ENCODE measurements around the gene EPB41L5. TPM values are rescaled to one million over a fixed set of nuclear protein-coding genes. Genes with fewer than 3 reads are reported as not detected.

The EPB41L5 gene
- total and polyA plus RNA-seq, 12 donors: 2.6 to 25.8 (median 13.9) TPM

DNA sequence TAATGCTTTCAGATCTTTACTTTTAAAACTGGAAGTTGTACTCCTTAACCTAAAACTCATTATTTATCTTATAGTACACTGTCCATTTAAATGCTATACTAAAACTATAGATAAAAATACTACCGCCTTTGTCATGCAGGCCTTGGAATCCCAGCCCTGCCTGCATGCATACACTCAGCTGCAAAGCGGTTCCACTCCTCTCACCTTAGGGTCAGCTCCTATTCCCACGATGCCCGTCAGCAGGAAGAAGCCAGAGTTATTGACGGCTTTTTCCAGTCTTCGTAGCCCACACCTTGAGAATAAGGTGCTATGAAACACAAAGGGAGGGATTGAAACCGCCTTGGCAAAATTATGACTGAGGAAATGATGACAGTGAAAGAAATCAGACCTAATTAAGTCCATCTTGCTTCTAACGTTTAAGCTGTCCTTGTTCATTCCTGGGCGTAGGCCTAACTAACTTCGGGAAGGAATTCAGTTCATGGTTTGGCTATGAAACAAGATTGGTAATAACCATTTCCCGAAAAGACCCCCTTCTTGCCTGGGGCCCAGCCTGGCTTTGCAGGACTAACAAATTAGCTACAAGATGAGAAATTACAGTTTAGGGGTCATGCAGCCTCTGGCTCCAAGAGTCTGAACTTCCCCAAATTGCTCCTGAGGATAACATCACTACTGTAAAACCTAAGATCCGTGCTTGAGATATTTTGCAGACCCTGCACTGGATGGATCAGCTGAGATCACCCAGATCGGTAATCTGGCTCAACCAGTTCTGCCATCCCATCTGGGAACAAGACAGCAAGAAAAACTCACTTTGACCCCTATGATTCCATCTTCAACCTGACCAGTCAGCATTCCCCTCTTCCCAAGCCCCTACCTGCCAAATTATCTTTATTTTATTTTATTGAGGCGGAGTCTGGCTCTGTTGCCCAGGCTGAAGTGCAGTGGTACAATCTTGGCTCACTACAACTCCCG lies 17.1 kb downstream of the EPB41L5 start:
- WGBS, 4 donors: 90 to 92% (median 90%) methylated on average over 15 of the region's 15 CpGs
- H3K27me3 ChIP-seq: no peaks in the 10 kb centered on the region
- no peak overlapping the region for H3K4me3 ChIP-seq
- no peaks in the 10 kb centered on the region for H3K4me1 ChIP-seq (replicated peaks in 1 of 2)
- DNase-seq: no peak
- TF ChIP-seq POLR2A (IDR thresholded peaks at IDR 0.05): no peak
- TF ChIP-seq, protein P1, sequence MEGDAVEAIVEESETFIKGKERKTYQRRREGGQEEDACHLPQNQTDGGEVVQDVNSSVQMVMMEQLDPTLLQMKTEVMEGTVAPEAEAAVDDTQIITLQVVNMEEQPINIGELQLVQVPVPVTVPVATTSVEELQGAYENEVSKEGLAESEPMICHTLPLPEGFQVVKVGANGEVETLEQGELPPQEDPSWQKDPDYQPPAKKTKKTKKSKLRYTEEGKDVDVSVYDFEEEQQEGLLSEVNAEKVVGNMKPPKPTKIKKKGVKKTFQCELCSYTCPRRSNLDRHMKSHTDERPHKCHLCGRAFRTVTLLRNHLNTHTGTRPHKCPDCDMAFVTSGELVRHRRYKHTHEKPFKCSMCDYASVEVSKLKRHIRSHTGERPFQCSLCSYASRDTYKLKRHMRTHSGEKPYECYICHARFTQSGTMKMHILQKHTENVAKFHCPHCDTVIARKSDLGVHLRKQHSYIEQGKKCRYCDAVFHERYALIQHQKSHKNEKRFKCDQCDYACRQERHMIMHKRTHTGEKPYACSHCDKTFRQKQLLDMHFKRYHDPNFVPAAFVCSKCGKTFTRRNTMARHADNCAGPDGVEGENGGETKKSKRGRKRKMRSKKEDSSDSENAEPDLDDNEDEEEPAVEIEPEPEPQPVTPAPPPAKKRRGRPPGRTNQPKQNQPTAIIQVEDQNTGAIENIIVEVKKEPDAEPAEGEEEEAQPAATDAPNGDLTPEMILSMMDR (IDR thresholded peaks at IDR 0.05): no peak
- intact Hi-C loops (cut with DNase I): no loop called here
- H3K9me3 ChIP-seq (replicated peaks in 1 of 3): no peaks in the 10 kb centered on the region
- no peaks in the 10 kb centered on the region for H3K36me3 ChIP-seq (replicated peaks in 1 of 2)
- no peak overlapping the region for H3K27ac ChIP-seq

GRCh38 chr2:120032297-120032696 lies 19.4 kb downstream of the EPB41L5 start:
- 87 to 93% (median 90%) methylated on average over 3 of the region's 3 CpGs for WGBS, 4 donors
- no peaks in the 10 kb centered on the region for H3K4me1 ChIP-seq (replicated peaks in 1 of 2)
- peaks cover 0 to 7% (median 0%) of the 10 kb centered on the region in 3 donors for H3K9me3 ChIP-seq (replicated peaks in 1 of 3)
- intact Hi-C loops (cut with DNase I): no loop called here
- no peaks in the 10 kb centered on the region for H3K36me3 ChIP-seq (replicated peaks in 1 of 2)
- no peaks in the 10 kb centered on the region for H3K27me3 ChIP-seq
- no peak for TF ChIP-seq POLR2A (IDR thresholded peaks at IDR 0.05)
- TF ChIP-seq, protein P1 (IDR thresholded peaks at IDR 0.05): no peak
- no peak overlapping the region for H3K4me3 ChIP-seq
- no peak for DNase-seq
- H3K27ac ChIP-seq: no peak overlapping the region

GRCh38 chr2:120034027-120034426 lies 21.1 kb downstream of the EPB41L5 start:
- no peak for DNase-seq
- Histone ChIP-seq H3K27ac (no peak overlapping the region), H3K4me3 (no peak overlapping the region), H3K4me1 (replicated peaks in 1 of 2) (no peaks in the 10 kb centered on the region), H3K9me3 (replicated peaks in 1 of 3) (peaks cover 0 to 7% (median 0%) of the 10 kb centered on the region in 3 donors), H3K27me3 (no peaks in the 10 kb centered on the region), H3K36me3 (replicated peaks in 1 of 2) (no peaks in the 10 kb centered on the region)
- intact Hi-C loops (cut with DNase I): no loop called here
- TF ChIP-seq, protein P1 (IDR thresholded peaks at IDR 0.05): no peak
- TF ChIP-seq POLR2A (IDR thresholded peaks at IDR 0.05): no peak
- WGBS, 4 donors: 52 to 59% (median 57%) methylated on average over 2 of the region's 2 CpGs

GRCh38 chr2:120034621-120035020 lies 21.7 kb downstream of the EPB41L5 start:
- TF ChIP-seq, protein P1 (IDR thresholded peaks at IDR 0.05): no peak
- no peak for TF ChIP-seq POLR2A (IDR thresholded peaks at IDR 0.05)
- H3K27me3 ChIP-seq: no peaks in the 10 kb centered on the region
- H3K36me3 ChIP-seq (replicated peaks in 1 of 2): no peaks in the 10 kb centered on the region
- H3K27ac ChIP-seq: no peak overlapping the region
- no peak overlapping the region for H3K4me3 ChIP-seq
- H3K9me3 ChIP-seq (replicated peaks in 1 of 3): peaks cover 0 to 7% (median 0%) of the 10 kb centered on the region in 3 donors
- 88 to 97% (median 93%) methylated on average over 4 of the region's 4 CpGs for WGBS, 4 donors
- no peaks in the 10 kb centered on the region for H3K4me1 ChIP-seq (replicated peaks in 1 of 2)
- DNase-seq: no peak
- intact Hi-C loops (cut with DNase I): no loop called here

Data from adrenal gland (tissue), 12 donors.